HuH-7.5 (cell line): ENCODE results near the gene A1CF.
A peak's percentile ranks its signal among the peaks of the same experiment; 100 is the strongest.

Source experiments
- DNase-seq: peaks from one replicate; pipeline ENCODE4 v3.0.0; 2011; ENCODE audit warnings: low spot score

Gene A1CF

DNA sequence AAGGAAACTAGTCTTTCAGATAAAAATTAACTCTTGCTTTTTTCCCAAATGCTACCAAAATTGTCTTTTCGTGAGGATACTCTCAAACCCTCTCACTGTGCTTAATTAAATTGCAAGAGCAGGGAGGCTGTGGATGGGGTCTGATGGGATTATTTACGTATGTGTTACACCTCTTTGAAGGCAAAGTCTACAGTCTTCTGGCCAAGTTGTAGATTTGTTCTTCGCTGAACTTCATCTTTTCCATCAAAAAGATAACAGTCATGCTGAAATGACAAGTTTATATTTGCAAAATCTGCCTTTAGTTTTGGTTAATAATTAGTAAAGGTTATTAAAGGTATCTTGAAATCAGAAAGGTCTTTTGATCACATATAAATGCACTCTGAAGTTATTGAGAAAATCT lies 22.7 kb downstream of the A1CF start:
- DNase-seq = no peak

DNA sequence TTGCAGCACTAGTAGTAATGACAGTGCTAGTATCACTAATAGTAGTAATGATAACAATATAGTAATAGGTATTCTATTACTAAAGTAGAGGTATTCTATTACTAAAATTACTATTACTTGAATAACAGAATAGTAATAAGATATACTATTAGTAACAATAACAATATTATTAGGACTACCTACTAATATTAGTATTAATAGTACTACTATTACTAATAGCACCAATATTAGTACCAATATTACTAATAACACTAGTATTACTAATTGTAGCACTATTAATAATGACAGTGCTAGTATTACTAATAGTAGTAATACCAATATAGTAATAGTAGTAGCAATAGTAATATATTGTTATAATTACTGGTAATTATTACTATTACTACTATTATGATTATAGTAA lies 24.1 kb downstream of the A1CF start:
- no peak for DNase-seq

- no peak for DNase-seq
Measured at GRCh38 chr10:50857579-50857978, 27.8 kb downstream of the A1CF start.

- no peak for DNase-seq
Measured at GRCh38 chr10:50855461-50855860, 30.0 kb downstream of the A1CF start.

- DNase-seq = no peak
Measured at GRCh38 chr10:50855015-50855414, 30.4 kb downstream of the A1CF start.

DNA sequence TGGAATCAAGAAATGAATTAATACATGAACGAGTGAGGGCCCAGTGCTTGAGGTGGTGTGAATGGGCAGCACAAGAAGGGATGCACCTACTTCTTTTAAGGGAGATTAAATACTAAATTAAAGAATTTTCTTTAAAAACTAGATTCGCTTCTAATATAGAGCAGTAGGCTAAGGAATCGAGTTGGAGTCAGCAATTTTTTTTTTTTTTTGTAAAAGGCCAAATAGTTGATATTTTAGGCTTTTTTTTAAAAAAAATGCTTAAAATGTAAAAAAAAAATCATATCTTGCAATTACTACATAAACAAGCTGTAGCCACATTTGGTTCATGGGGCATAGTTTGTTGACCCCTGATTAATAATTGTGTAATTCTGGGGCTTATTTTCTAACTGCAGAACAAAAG lies 31.9 kb downstream of the A1CF start:
- DNase-seq = no peak

- no peak for DNase-seq
Measured at GRCh38 chr10:50851884-50852671, 33.3 kb downstream of the A1CF start.

- DNase-seq = no peak
Measured at GRCh38 chr10:50850578-50851230, 34.7 kb downstream of the A1CF start.

- DNase-seq = no peak
Measured at GRCh38 chr10:50846753-50847152, 38.7 kb downstream of the A1CF start.

GRCh38 chr10:50837095-50837494 lies 48.3 kb downstream of the A1CF start:
- DNase-seq = no peak

DNA sequence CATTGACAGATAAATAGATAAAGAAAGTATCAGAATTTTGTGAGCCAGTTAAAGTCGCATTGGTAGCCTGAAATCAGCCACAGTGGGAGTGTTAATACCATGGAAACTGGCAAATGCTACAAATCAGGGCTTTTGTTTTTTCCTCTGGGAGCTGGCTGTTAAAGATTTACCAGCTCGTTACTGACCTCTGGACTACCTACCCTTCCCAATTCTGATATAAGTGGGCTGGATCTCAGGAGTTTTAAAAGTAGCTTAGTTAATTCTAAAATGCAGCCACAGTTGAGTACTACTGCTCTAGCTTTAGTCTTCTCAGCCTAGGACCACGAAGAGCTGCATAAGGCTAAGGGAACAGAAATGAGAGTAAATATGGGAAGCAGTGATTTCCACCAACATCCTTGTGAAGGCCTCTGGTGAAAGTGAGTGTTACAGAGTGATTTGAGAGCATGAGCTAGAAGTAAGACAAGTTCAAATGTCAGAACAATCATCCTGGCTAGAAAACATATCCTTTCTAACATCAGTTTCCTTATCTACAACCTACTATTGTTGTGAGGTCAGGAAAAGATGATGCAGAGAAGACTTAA lies 53.2 kb downstream of the A1CF start:
- no peak for DNase-seq

- DNase-seq = no peak
Measured at GRCh38 chr10:50830066-50830465, 55.4 kb downstream of the A1CF start.

DNA sequence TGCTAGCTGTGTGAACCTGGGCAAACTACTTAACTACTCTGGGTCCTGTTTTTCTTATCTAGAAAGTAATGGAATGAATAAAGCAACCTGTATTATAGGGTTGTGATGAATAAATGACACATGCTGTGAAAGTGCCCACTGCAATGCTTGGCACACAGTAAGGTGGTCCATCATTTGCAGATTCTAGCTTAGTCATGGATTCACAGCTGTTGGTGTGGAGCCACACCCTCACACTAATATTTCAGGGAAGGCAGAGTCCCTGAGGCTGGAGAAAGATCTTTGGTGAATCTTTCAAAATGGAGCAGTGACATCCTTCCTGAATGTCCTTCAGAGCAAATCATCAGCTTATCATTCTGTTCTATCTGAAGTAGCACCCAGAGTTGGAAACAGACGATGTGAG lies 60.6 kb downstream of the A1CF start:
- DNase-seq = no peak

DNA sequence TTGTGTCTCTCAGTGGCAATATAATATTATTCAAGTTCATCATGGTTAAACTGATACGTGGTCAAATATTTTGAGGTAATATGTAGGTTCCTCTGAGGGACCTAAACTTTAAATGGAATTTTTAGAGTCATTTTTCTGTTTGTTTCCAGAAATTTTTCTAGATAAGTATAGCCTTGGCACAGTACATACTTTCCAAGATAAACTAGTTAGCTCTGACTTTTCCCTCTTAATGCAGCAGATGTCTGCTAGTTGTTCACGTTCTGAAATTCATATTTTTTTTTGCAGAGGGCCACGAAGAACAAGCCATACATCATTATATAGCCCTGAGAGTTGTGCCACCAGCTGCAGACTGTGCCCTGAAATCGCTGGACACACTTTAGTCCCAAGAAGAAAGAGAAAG lies 61.6 kb downstream of the A1CF start:
- no peak for DNase-seq

GRCh38 chr10:50809596-50809995 lies 75.8 kb downstream of the A1CF start:
- no peak for DNase-seq

- peak; percentile 17 for DNase-seq
Measured at GRCh38 chr10:50807851-50808776, 77.3 kb downstream of the A1CF start.

GRCh38 chr10:50805981-50806622 lies 79.3 kb downstream of the A1CF start:
- no peak for DNase-seq

DNA sequence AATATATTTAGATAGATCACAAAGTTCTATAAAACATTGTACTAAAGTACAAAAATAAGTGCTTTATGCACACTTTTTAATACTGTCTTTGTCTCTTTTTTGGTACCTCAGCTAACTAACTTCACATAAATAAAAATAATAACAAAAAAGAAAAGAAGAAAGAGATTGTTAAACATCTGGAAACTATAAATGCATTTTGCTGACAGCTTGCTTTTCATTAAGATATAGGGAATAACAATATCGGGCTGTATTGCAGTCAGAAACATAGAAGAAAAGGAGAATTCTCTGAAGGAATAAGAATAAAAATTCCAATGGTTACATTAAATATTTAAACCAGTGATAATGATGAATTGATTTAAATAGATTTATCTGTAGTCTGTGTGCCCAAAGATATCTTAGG lies 85.8 kb downstream of the A1CF start:
- no peak for DNase-seq

DNA sequence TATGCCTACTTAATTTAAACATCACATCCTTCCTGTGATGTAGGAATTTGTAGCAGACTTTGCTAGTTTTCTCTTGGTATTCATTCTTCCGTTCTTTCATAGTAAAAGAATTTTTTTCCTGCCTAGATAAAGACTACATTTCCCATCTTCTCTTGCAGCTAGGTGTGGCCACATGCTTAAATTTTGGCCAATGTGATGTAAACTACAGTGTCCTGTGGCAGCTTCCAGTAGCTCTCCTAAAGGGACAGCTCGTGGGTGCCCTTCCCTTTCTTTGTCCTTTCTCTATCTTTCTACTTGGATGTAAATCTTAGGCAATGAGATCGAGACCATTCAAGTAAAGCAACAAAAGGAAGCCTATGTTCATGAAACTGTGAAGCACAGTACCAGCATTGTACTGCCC lies 87.1 kb downstream of the A1CF start:
- DNase-seq = no peak

GRCh38 chr10:50796693-50797092 lies 88.7 kb downstream of the A1CF start:
- DNase-seq = no peak

DNA sequence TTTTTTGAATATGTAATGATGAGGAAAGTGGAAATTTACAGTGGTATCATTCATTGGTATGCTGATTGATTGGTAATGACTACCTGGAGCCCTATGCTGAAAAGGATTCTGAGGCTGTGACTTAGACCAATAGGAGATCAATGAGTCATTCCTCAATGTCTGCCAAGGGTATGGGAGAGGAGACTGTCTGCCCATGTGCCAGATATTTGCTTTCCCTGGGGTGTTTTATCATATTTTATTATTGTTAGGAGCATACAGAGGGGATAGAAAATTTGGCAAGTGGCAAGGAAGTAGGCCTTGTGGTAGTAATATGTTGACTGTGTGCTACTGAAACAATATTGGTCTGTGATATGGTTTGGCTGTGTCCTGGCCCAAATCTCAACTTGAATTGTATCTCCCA lies 90.9 kb downstream of the A1CF start:
- no peak for DNase-seq
